HG03520 (cell line): ENCODE results near the gene CACNA1D.

Experiments used
- ATAC-seq: cut with Tn5 transposase; IDR thresholded peaks from one replicate; pipeline ENCODE4 v1.9.1; 2021; ENCODE audit warnings: mild to moderate bottlenecking, moderate library complexity; ENCODE audit not compliant: unreplicated experiment

The CACNA1D gene

GRCh38 chr3:53803124-53803815 is 308.9 kb downstream of the CACNA1D start:
- no peak for ATAC-seq

GRCh38 chr3:53803816-53804695 is 309.6 kb downstream of the CACNA1D start:
- ATAC-seq = no peak

- ATAC-seq = peak; percentile 81
Observed at GRCh38 chr3:53804697-53805462, 310.5 kb downstream of the CACNA1D start.

GRCh38 chr3:53805463-53806159 is 311.2 kb downstream of the CACNA1D start:
- ATAC-seq = no peak

GRCh38 chr3:53806182-53807116 is 312.0 kb downstream of the CACNA1D start:
- ATAC-seq = no peak

- no peak for ATAC-seq
Observed at GRCh38 chr3:53807117-53807810, 312.9 kb downstream of the CACNA1D start.

GRCh38 chr3:53808496-53808895 is 314.1 kb downstream of the CACNA1D start:
- ATAC-seq = no peak

- ATAC-seq = no peak
Observed at GRCh38 chr3:53809267-53809666, 314.9 kb downstream of the CACNA1D start.

GRCh38 chr3:53809764-53810400 is 315.5 kb downstream of the CACNA1D start:
- no peak for ATAC-seq

GRCh38 chr3:53811143-53811927 is 316.9 kb downstream of the CACNA1D start:
- ATAC-seq = no peak

- ATAC-seq = no peak
Observed at GRCh38 chr3:53812434-53812833, 318.0 kb downstream of the CACNA1D start.

- no peak for ATAC-seq
Observed at GRCh38 chr3:53813229-53813628, 318.8 kb downstream of the CACNA1D start.

GRCh38 chr3:53813876-53814275 is 319.5 kb downstream of the CACNA1D start:
- ATAC-seq = no peak

GRCh38 chr3:53815067-53815466 is 320.7 kb downstream of the CACNA1D start:
- ATAC-seq = no peak

- no peak for ATAC-seq
Observed at GRCh38 chr3:53815651-53816050, 321.2 kb downstream of the CACNA1D start.

- no peak for ATAC-seq
Observed at GRCh38 chr3:53816425-53816824, 322.0 kb downstream of the CACNA1D start.

- no peak for ATAC-seq
Observed at GRCh38 chr3:53817211-53817610, 322.8 kb downstream of the CACNA1D start.

- ATAC-seq = no peak
Observed at GRCh38 chr3:53817809-53818208, 323.4 kb downstream of the CACNA1D start.
